Stimulated activated CD4-positive, alpha-beta T cell treated with anti-CD3 and anti-CD28 coated beads, TNF-alpha, amount 100 ng/mL, for 48 hours (primary cell): ENCODE results near the gene BCAP31.

ENCODE experiments used
- DNase-seq, 3 donors: peaks; one replicate each; pipeline ENCODE4 v3.0.0-alpha.2; 2020; ENCODE audit warnings: low read depth in 3 of 3

Gene BCAP31

GRCh38 chrX:153674219-153674851, 49.9 kb downstream of the BCAP31 start:
- DNase-seq = no peak

- no peak for DNase-seq
Measured at GRCh38 chrX:153673428-153674218, 50.6 kb downstream of the BCAP31 start, which contains the start of gene PNCK. PNCK (minus strand) TSS chrX:153673813; CDS start chrX:153673076, 737 bp downstream.

- no peak for DNase-seq
Measured at GRCh38 chrX:153672531-153673427, 51.4 kb downstream of the BCAP31 start.

GRCh38 chrX:153671589-153672530, 52.3 kb downstream of the BCAP31 start:
- DNase-seq = no peak

- no peak for DNase-seq
Measured at GRCh38 chrX:153670748-153671588, 53.2 kb downstream of the BCAP31 start.

GRCh38 chrX:153669901-153670731, 54.1 kb downstream of the BCAP31 start:
- DNase-seq = no peak

GRCh38 chrX:153669174-153669890, 54.9 kb downstream of the BCAP31 start:
- DNase-seq = peak in 1 of 3 donors; percentile 41

GRCh38 chrX:153668423-153669173, 55.6 kb downstream of the BCAP31 start:
- DNase-seq = no peak

GRCh38 chrX:153667956-153668396, 56.2 kb downstream of the BCAP31 start:
- peak; percentile 65 to 67 (median 67) for DNase-seq

GRCh38 chrX:153667281-153667955, 56.8 kb downstream of the BCAP31 start:
- no peak for DNase-seq

GRCh38 chrX:153665726-153666306, 58.4 kb downstream of the BCAP31 start:
- no peak for DNase-seq

- peak; percentile 13 to 50 (median 27) for DNase-seq
Measured at GRCh38 chrX:153662266-153662665, 61.9 kb downstream of the BCAP31 start.

- no peak for DNase-seq
Measured at GRCh38 chrX:153659268-153659667, 64.9 kb downstream of the BCAP31 start.

GRCh38 chrX:153657161-153657560, 67.0 kb downstream of the BCAP31 start:
- DNase-seq = no peak

- no peak for DNase-seq
Measured at GRCh38 chrX:153653556-153653955, 70.6 kb downstream of the BCAP31 start.

GRCh38 chrX:153651540-153652079, 72.6 kb downstream of the BCAP31 start:
- no peak for DNase-seq
